MM.1S (cell line): ENCODE data around the gene ZNF292.

ENCODE experiments used
- DNase-seq: peaks from one replicate; pipeline ENCODE4 v3.0.0-alpha.2; 2015
- H2AFZ ChIP-seq: fragments of 300-600 bp; sonication (generic); 2 replicates; pipeline ENCODE4 v1.6.0; 2016; ENCODE audit warnings: antibody characterized with exemption, low read length
- H3F3A ChIP-seq: fragments of 300-600 bp; sonication (generic); 2 replicates; pipeline ENCODE4 v1.6.1; 2016; ENCODE audit warnings: mild to moderate bottlenecking, antibody characterized with exemption, low read length, moderate library complexity, mixed read lengths; ENCODE audit not compliant: insufficient read depth
- H3K27ac ChIP-seq: fragments of 300-600 bp; sonication (generic); 2 replicates; pipeline ENCODE4 v1.5.1; 2016; ENCODE audit warnings: mild to moderate bottlenecking, low read length
- H3K27me3 ChIP-seq: fragments of 300-600 bp; sonication (generic); replicated peaks from 2 replicates; pipeline ENCODE4 v1.6.0; 2016; ENCODE audit warnings: low read length; ENCODE audit not compliant: insufficient read depth
- H3K36me3 ChIP-seq: fragments of 300-600 bp; sonication (generic); replicated peaks from 2 replicates; pipeline ENCODE4 v1.6.1; 2016; ENCODE audit warnings: mild to moderate bottlenecking, low read length, mixed read lengths; ENCODE audit not compliant: insufficient read depth
- H3K4me1 ChIP-seq: fragments of 300-600 bp; sonication (generic); 2 replicates; pipeline ENCODE4 v1.6.1; 2016; ENCODE audit warnings: low read length, mixed read lengths
- H3K4me2 ChIP-seq: fragments of 300-600 bp; sonication (generic); 2 replicates; pipeline ENCODE4 v1.6.0; 2016; ENCODE audit warnings: low read depth, low read length
- H3K4me3 ChIP-seq: fragments of 300-600 bp; sonication (generic); 2 replicates; pipeline ENCODE4 v1.5.1; 2016; ENCODE audit warnings: low read length, mixed read lengths
- H3K79me2 ChIP-seq: fragments of 300-600 bp; sonication (generic); 2 replicates; pipeline ENCODE4 v1.6.1; 2016; ENCODE audit warnings: mixed run types, low read length, mixed read lengths
- H3K9ac ChIP-seq: fragments of 300-600 bp; sonication (generic); 2 replicates; pipeline ENCODE4 v1.6.1; 2016; ENCODE audit warnings: low read length, mixed read lengths
- H3K9me2 ChIP-seq: fragments of 300-600 bp; sonication (generic); replicated peaks from 2 replicates; pipeline ENCODE4 v1.6.1; 2016; ENCODE audit warnings: mild to moderate bottlenecking, low read length, mixed read lengths; ENCODE audit not compliant: insufficient read depth
- H3K9me3 ChIP-seq: fragments of 300-600 bp; sonication (generic); replicated peaks from 2 replicates; pipeline ENCODE4 v1.6.1; 2016; ENCODE audit warnings: mild to moderate bottlenecking, low read length, mixed read lengths; ENCODE audit not compliant: insufficient read depth
- H4K20me1 ChIP-seq: fragments of 300-600 bp; sonication (generic); 2 replicates; pipeline ENCODE4 v1.6.1; 2016; ENCODE audit warnings: mild to moderate bottlenecking, low read length, moderate library complexity, mixed read lengths; ENCODE audit not compliant: insufficient read depth
- EZH2 ChIP-seq: fragments of 300-600 bp; sonication (generic); optimal IDR thresholded peaks from 2 replicates; pipeline ENCODE3; 2017; ENCODE audit warnings: low read depth, mild to moderate bottlenecking, antibody characterized with exemption, low read length, mixed read lengths
- EZH2phosphoT487 ChIP-seq: fragments of 300-600 bp; sonication (generic); IDR thresholded peaks from 2 replicates; pipeline ENCODE4 v1.6.1; 2018; ENCODE audit warnings: antibody characterized with exemption, low read length
- TF ChIP-seq, protein P1 (sequence below): fragments of 300-600 bp; sonication (generic); IDR thresholded peaks from 2 replicates; pipeline ENCODE4 v1.5.1; 2016; ENCODE audit warnings: antibody characterized with exemption, low read length, mixed read lengths

Gene ZNF292

DNA sequence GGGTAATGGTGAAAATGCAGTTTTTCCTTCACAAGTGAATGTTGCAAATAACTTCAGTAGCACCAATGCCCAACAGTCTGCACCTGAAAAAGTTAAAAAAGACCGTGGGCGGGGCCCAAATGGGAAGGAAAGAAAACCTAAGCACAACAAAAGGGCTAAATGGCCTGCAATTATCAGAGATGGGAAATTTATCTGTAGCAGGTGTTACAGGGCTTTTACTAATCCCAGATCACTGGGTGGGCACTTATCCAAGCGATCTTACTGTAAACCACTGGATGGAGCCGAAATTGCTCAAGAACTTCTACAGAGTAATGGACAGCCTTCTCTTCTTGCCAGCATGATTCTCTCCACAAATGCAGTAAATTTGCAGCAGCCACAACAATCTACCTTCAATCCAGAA is 102.2 kb downstream of the ZNF292 start:
- Histone ChIP-seq H3K27ac (no peak overlapping the region), H3K4me2 (no peak overlapping the region), H4K20me1 (no peaks in the 10 kb centered on the region), H3K9me2 (no peaks in the 10 kb centered on the region), H3K36me3 (0 out of 2 replicates have a peak, but pooled peaks cover 18% of the 10 kb centered on the region), H3K9ac (no peak overlapping the region), H3K79me2 (no peaks in the 10 kb centered on the region), H3K4me1 (no peaks in the 10 kb centered on the region), H3K27me3 (no peaks in the 10 kb centered on the region), H3F3A (no peaks in the 10 kb centered on the region), H2AFZ (no peak overlapping the region), H3K4me3 (no peak overlapping the region), H3K9me3 (no peaks in the 10 kb centered on the region)
- TF ChIP-seq, protein P1, sequence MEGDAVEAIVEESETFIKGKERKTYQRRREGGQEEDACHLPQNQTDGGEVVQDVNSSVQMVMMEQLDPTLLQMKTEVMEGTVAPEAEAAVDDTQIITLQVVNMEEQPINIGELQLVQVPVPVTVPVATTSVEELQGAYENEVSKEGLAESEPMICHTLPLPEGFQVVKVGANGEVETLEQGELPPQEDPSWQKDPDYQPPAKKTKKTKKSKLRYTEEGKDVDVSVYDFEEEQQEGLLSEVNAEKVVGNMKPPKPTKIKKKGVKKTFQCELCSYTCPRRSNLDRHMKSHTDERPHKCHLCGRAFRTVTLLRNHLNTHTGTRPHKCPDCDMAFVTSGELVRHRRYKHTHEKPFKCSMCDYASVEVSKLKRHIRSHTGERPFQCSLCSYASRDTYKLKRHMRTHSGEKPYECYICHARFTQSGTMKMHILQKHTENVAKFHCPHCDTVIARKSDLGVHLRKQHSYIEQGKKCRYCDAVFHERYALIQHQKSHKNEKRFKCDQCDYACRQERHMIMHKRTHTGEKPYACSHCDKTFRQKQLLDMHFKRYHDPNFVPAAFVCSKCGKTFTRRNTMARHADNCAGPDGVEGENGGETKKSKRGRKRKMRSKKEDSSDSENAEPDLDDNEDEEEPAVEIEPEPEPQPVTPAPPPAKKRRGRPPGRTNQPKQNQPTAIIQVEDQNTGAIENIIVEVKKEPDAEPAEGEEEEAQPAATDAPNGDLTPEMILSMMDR, result no peak
- TF ChIP-seq EZH2, result no peak
- TF ChIP-seq EZH2phosphoT487, result no peak
- no peak for DNase-seq

DNA sequence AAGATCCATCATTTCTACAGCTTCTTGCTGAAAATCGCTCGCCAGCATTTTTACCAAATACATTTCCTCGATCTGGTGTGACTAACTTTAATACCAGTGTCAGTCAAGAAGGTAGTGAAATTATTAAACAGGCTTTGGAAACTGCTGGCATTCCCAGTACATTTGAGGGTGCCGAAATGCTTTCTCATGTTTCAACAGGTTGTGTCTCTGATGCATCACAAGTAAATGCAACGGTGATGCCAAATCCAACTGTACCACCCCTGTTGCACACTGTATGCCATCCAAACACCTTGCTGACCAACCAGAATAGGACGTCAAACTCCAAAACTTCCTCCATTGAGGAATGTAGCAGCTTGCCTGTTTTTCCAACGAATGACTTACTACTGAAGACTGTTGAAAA is 102.6 kb downstream of the ZNF292 start:
- no peaks in the 10 kb centered on the region for H4K20me1 ChIP-seq
- no peak overlapping the region for H3K9ac ChIP-seq
- no peaks in the 10 kb centered on the region for H3K27me3 ChIP-seq
- H3K4me3 ChIP-seq, result no peak overlapping the region
- no peaks in the 10 kb centered on the region for H3K9me3 ChIP-seq
- no peaks in the 10 kb centered on the region for H3F3A ChIP-seq
- no peak overlapping the region for H3K27ac ChIP-seq
- H3K9me2 ChIP-seq, result no peaks in the 10 kb centered on the region
- H3K79me2 ChIP-seq, result no peaks in the 10 kb centered on the region
- 0 out of 2 replicates have a peak, but pooled peaks cover 18% of the 10 kb centered on the region for H3K36me3 ChIP-seq
- no peak overlapping the region for H2AFZ ChIP-seq
- no peaks in the 10 kb centered on the region for H3K4me1 ChIP-seq
- DNase-seq, result no peak
- TF ChIP-seq EZH2, result no peak
- TF ChIP-seq, protein P1, result no peak
- no peak for TF ChIP-seq EZH2phosphoT487
- no peak overlapping the region for H3K4me2 ChIP-seq

DNA sequence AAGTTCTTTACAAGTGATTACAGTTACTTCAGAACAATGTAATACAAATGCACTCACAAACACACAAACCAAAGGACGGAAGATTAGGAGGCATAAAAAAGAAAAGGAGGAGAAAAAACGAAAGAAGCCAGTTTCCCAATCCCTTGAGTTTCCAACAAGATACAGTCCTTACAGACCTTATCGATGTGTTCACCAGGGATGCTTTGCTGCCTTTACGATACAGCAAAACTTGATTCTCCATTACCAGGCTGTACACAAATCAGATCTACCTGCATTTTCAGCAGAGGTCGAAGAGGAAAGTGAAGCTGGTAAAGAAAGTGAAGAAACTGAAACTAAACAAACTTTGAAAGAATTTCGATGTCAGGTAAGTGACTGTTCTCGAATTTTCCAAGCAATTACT is 104.4 kb downstream of the ZNF292 start:
- TF ChIP-seq EZH2 (no peak), EZH2phosphoT487 (no peak)
- TF ChIP-seq, protein P1, result no peak
- no peak overlapping the region for H3K4me2 ChIP-seq
- no peak overlapping the region for H2AFZ ChIP-seq
- no peaks in the 10 kb centered on the region for H3K9me2 ChIP-seq
- H3F3A ChIP-seq, result no peaks in the 10 kb centered on the region
- no peaks in the 10 kb centered on the region for H3K79me2 ChIP-seq
- no peaks in the 10 kb centered on the region for H3K9me3 ChIP-seq
- H3K27me3 ChIP-seq, result no peaks in the 10 kb centered on the region
- 0 out of 2 replicates have a peak, but pooled peaks cover 12% of the 10 kb centered on the region for H3K36me3 ChIP-seq
- no peak overlapping the region for H3K27ac ChIP-seq
- H3K9ac ChIP-seq, result no peak overlapping the region
- no peaks in the 10 kb centered on the region for H4K20me1 ChIP-seq
- H3K4me3 ChIP-seq, result no peak overlapping the region
- DNase-seq, result no peak
- H3K4me1 ChIP-seq, result no peaks in the 10 kb centered on the region
